Activated naive CD4-positive, alpha-beta T cell treated with anti-CD3 and anti-CD28 coated beads for 36 hours (primary cell): ENCODE data around the gene AOAH. TPM values are rescaled to one million over a fixed set of nuclear protein-coding genes. Genes with fewer than 3 reads are reported as not detected.

Experiments used
- CTCF ChIA-PET: fragments of 350-600 bp; sonication (Branson Sonifier 250); formaldehyde crosslinking; loops from one replicate; lab custom pipeline; 2021; ENCODE audit warnings: antibody characterized with exemption; lab: Charles Lee
- DNase-seq: peaks from one replicate; pipeline ENCODE4 v3.0.0-alpha.2; 2020
- H3K27ac Mint-ChIP-seq: one replicate; pipeline ENCODE4 v1.8.0; 2021; ENCODE audit warnings: mild to moderate bottlenecking, mixed read lengths
- H3K27me3 Mint-ChIP-seq: one replicate; pipeline ENCODE4 v1.8.0; 2021; ENCODE audit warnings: low read depth, mixed read lengths
- H3K36me3 Mint-ChIP-seq: one replicate; pipeline ENCODE4 v1.8.0; 2021; ENCODE audit warnings: low read depth, mixed read lengths
- H3K4me1 Mint-ChIP-seq: one replicate; pipeline ENCODE4 v1.8.0; 2021; ENCODE audit warnings: low read depth, mixed read lengths
- H3K4me3 Mint-ChIP-seq: one replicate; pipeline ENCODE4 v1.8.0; 2021; ENCODE audit warnings: mild to moderate bottlenecking, moderate library complexity, mixed read lengths
- H3K9me3 Mint-ChIP-seq: one replicate; pipeline ENCODE4 v1.8.0; 2021; ENCODE audit warnings: mixed read lengths
- intact Hi-C: fragments of 100-400 bp; cut with micrococcal nuclease; formaldehyde crosslinking; loops from one replicate; pipeline ENCODE4 v1.15.1; 2023
- total RNA-seq, 2 experiments: library from RNA; stranded (reverse); gene quantifications; one replicate each; pipeline ENCODE4 v1.2.3, GENCODE V29; 2021

Gene AOAH
- total RNA-seq, 2 experiments from 2014 or later: 0.67 to 1.2 TPM

DNA sequence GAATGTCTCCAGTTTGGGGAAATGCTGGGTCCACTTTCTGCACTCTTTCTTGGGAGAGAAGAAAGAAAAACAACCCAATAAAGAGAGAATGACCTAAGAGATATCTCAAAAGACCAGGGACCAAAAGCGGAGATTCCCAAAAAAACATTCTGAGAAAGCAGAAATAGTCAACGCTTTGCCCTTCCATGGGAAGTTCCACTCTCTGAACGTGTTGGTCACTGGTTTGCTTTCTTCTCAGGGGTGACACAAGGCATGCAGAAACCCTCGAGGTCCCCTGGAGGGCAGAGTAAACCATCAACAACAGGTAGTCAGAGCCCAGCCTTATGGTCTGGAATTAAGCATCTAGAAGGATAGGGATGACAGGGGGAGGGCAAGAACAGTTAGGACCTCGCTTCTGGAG is 26.2 kb upstream of the AOAH start:
- Mint-ChIP-seq H3K9me3 (no peaks in the 10 kb centered on the region), H3K27ac (no peak overlapping the region), H3K27me3 (no peaks in the 10 kb centered on the region), H3K36me3 (no peaks in the 10 kb centered on the region), H3K4me1 (peaks cover 15% of the 10 kb centered on the region), H3K4me3 (no peak overlapping the region)
- CTCF ChIA-PET: no interaction called here
- no peak for DNase-seq
- intact Hi-C loops: no loop called here

GRCh38 chr7:36749282-36749960 is 25.1 kb upstream of the AOAH start:
- Mint-ChIP-seq H3K27ac (no peak overlapping the region), H3K4me3 (no peak overlapping the region), H3K36me3 (no peaks in the 10 kb centered on the region), H3K9me3 (no peaks in the 10 kb centered on the region), H3K4me1 (peaks cover 15% of the 10 kb centered on the region), H3K27me3 (no peaks in the 10 kb centered on the region)
- DNase-seq: no peak
- intact Hi-C loops: no loop called here
- CTCF ChIA-PET: no interaction called here

- no peaks in the 10 kb centered on the region for H3K9me3 Mint-ChIP-seq
- H3K27me3 Mint-ChIP-seq: no peaks in the 10 kb centered on the region
- H3K36me3 Mint-ChIP-seq: no peaks in the 10 kb centered on the region
- intact Hi-C loops: no loop called here
- no peak overlapping the region for H3K4me3 Mint-ChIP-seq
- CTCF ChIA-PET: interaction anchor here (0.8 kb wide), 1 partner anchor 450 kb away, joined by 3 read pairs; no protein-coding TSS in a partner anchor
- no peak overlapping the region for H3K27ac Mint-ChIP-seq
- peaks cover 15% of the 10 kb centered on the region for H3K4me1 Mint-ChIP-seq
- no peak for DNase-seq
Observed at GRCh38 chr7:36748017-36748487, 23.8 kb upstream of the AOAH start.

DNA sequence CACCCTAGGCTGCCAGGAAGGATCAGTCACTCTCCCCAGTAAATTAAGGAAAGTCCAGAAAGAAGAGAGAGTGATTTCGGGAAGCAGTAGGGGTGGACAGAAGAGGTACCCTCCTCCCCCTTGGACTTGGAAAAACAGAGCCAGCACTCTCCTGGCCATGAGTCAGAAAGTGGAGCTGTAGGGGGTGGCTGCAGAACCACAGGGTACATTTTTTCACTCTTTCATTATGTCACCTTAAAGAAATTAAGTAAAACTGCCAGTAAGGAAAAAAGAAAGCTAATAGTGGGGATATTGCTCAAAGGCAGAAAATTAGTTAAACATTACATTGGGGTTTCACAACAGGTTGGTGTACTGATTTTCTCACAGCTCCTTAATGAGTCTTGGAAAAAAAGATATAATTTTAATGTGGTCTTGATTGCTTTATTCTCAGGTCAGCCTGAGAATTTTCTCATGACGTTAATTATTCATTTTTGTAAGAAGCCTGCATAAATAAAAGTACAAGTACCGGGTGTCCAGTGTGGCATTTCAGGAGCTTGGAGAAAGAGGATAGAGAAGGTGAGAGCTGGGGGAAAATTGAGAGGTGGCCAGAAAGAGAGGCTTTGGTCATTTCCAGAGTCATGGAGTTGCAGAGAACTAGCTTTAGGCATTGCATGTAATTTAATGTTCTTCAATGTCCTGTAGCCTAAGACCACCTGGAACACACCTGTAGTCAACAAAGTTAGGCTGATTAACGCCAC is 23.2 kb upstream of the AOAH start:
- CTCF ChIA-PET: interaction anchor here (0.8 to 1.3 kb wide), 2 partner anchors 9 to 451 kb away, joined by 3 read pairs; no protein-coding TSS in a partner anchor
- Mint-ChIP-seq H3K27me3 (no peaks in the 10 kb centered on the region), H3K4me3 (no peak overlapping the region), H3K4me1 (peaks cover 15% of the 10 kb centered on the region), H3K9me3 (no peaks in the 10 kb centered on the region), H3K27ac (no peak overlapping the region), H3K36me3 (no peaks in the 10 kb centered on the region)
- intact Hi-C loops: no loop called here
- no peak for DNase-seq

- DNase-seq: no peak
- Mint-ChIP-seq H3K27me3 (no peaks in the 10 kb centered on the region), H3K4me1 (peaks cover 15% of the 10 kb centered on the region), H3K27ac (no peak overlapping the region), H3K36me3 (no peaks in the 10 kb centered on the region), H3K9me3 (no peaks in the 10 kb centered on the region), H3K4me3 (no peak overlapping the region)
- CTCF ChIA-PET: interaction anchor here (1.3 kb wide), 1 partner anchor 10 kb away, joined by 3 read pairs; no protein-coding TSS in a partner anchor
- intact Hi-C loops: no loop called here
Observed at GRCh38 chr7:36746347-36746746, 22.1 kb upstream of the AOAH start.

DNA sequence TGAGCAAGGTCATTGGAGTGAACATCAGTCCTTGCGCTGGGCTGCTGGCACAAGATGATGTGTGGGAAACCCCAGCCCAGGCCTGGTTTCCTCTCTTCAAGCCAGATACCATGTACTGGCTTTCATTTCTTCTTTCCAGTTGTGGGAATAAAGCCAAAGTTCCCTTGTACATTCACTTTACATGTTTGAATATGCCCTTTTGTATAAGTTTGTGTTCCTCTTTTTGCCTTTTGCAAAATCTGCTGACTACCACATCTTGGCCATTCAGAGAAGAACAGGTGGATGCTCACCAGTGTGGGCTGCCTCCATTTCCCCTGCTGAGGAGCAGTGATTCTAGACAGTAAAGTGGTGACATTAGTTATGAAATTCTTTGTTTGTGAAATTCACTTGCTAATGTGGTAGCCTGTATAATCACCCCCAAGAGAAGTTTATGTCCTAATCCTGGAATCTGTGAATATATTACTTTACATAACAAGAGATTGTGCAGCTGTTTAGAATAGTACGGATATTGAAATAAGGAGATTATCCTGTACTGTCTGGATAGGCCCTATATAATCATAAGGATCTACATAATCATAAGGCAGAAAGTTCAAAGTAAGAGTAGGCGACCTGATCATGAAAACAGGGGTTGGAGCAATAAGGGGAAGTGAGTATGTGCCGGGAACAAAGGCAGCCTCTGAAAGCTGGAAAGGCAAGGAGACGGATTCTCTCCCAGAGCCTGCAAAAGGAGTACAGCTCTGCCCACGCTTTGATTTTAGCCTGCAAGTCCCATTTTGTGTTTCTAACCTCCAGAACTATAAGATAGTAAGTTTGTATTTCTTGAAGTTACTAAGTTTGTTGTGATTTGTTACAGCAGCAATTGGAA is 18.8 kb upstream of the AOAH start:
- H3K27ac Mint-ChIP-seq: no peak overlapping the region
- no peaks in the 10 kb centered on the region for H3K36me3 Mint-ChIP-seq
- no peaks in the 10 kb centered on the region for H3K9me3 Mint-ChIP-seq
- DNase-seq: no peak
- no peak overlapping the region for H3K4me3 Mint-ChIP-seq
- peaks cover 14% of the 10 kb centered on the region for H3K4me1 Mint-ChIP-seq
- CTCF ChIA-PET: no interaction called here
- intact Hi-C loops: no loop called here
- no peaks in the 10 kb centered on the region for H3K27me3 Mint-ChIP-seq

GRCh38 chr7:36741866-36742265 is 17.6 kb upstream of the AOAH start:
- intact Hi-C loops: no loop called here
- Mint-ChIP-seq H3K4me3 (no peak overlapping the region), H3K27ac (no peak overlapping the region), H3K27me3 (no peaks in the 10 kb centered on the region), H3K36me3 (no peaks in the 10 kb centered on the region), H3K4me1 (peaks cover 9% of the 10 kb centered on the region), H3K9me3 (no peaks in the 10 kb centered on the region)
- no peak for DNase-seq
- CTCF ChIA-PET: interaction anchor here (0.9 kb wide), 1 partner anchor 440 kb away, joined by 4 read pairs; no protein-coding TSS in a partner anchor

- Mint-ChIP-seq H3K27me3 (no peaks in the 10 kb centered on the region), H3K4me1 (peaks cover 27% of the 10 kb centered on the region), H3K36me3 (no peaks in the 10 kb centered on the region), H3K4me3 (no peak overlapping the region), H3K9me3 (no peaks in the 10 kb centered on the region), H3K27ac (no peak overlapping the region)
- CTCF ChIA-PET: no interaction called here
- no peak for DNase-seq
- intact Hi-C loops: loop anchor here (5.0 kb wide), 1 partner anchor 38 kb away; no protein-coding TSS in a partner anchor
Observed at GRCh38 chr7:36739351-36739750, 15.1 kb upstream of the AOAH start.

- Mint-ChIP-seq H3K4me3 (no peak overlapping the region), H3K4me1 (peaks cover 27% of the 10 kb centered on the region), H3K27me3 (no peaks in the 10 kb centered on the region), H3K36me3 (no peaks in the 10 kb centered on the region), H3K9me3 (peaks cover 5% of the 10 kb centered on the region), H3K27ac (no peak overlapping the region)
- CTCF ChIA-PET: no interaction called here
- intact Hi-C loops: loop anchor here (1.0 to 5.0 kb wide), 3 partner anchors 10 to 325 kb away; no protein-coding TSS in a partner anchor
- no peak for DNase-seq
Observed at GRCh38 chr7:36736899-36737211, 12.6 kb upstream of the AOAH start.

GRCh38 chr7:36736090-36736898 is 12.0 kb upstream of the AOAH start:
- Mint-ChIP-seq H3K4me3 (no peak overlapping the region), H3K27me3 (no peaks in the 10 kb centered on the region), H3K27ac (peak overlapping the region; percentile 9), H3K36me3 (no peaks in the 10 kb centered on the region), H3K9me3 (peaks cover 5% of the 10 kb centered on the region), H3K4me1 (peaks cover 27% of the 10 kb centered on the region)
- intact Hi-C loops: loop anchor here (1.0 to 5.0 kb wide), 3 partner anchors 9 to 326 kb away; no protein-coding TSS in a partner anchor
- CTCF ChIA-PET: no interaction called here
- no peak for DNase-seq

- no peak for DNase-seq
- Mint-ChIP-seq H3K4me1 (peaks cover 27% of the 10 kb centered on the region), H3K4me3 (no peak overlapping the region), H3K9me3 (peaks cover 5% of the 10 kb centered on the region), H3K27ac (no peak overlapping the region), H3K36me3 (no peaks in the 10 kb centered on the region), H3K27me3 (no peaks in the 10 kb centered on the region)
- CTCF ChIA-PET: interaction anchor here (0.6 kb wide), 1 partner anchor 427 kb away, joined by 3 read pairs; no protein-coding TSS in a partner anchor
- intact Hi-C loops: loop anchor here (5.0 kb wide), 1 partner anchor 42 kb away; no protein-coding TSS in a partner anchor
Observed at GRCh38 chr7:36735172-36735571, 10.9 kb upstream of the AOAH start.
